HG03175 (cell line): ENCODE measurements around the gene PXK.

Experiments
- ATAC-seq: cut with Tn5 transposase; IDR thresholded peaks from one replicate; pipeline ENCODE4 v1.9.1; 2021; ENCODE audit warnings: mild to moderate bottlenecking, moderate library complexity; ENCODE audit not compliant: unreplicated experiment

Gene PXK

DNA sequence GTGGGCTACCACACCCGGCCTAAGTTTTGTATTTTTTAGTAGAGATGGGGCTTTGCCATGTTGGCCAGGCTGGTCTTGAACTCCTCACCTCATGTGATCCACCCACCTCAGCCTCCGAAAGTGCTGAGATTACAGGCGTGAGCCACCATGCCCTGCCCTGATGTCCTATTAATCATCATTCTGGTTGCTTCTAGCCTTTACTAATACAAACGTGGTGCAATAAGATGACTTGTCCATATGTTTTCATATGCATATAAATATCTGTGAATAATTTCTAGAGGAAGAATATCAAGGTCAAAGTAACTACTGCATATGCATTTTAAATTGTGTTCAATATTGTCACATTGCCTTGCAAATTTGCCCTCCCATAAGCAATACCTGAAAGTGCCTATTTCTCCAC lies 126.5 kb downstream of the PXK start:
- ATAC-seq, result no peak

GRCh38 chr3:58462829-58463180 lies 130.1 kb downstream of the PXK start:
- ATAC-seq, result no peak

GRCh38 chr3:58463181-58463941 lies 130.7 kb downstream of the PXK start:
- peak; percentile 73 for ATAC-seq

DNA sequence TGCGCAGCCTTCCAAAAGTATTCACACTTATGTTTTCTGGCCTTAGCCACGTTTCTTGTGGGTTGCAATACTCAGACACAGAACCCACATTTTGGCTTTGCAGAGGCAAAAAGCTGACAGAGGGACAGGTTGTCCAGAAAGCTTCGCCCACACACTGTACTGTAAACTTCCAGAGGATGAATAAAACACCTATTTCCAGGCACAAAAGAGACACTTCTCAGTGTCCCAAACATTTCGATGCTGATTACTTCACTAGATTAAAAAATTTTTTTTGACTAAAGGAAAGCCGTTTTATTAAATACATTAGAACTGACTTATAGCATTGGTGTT lies 131.2 kb downstream of the PXK start:
- no peak for ATAC-seq

GRCh38 chr3:58464866-58465265 lies 132.2 kb downstream of the PXK start:
- ATAC-seq, result no peak

DNA sequence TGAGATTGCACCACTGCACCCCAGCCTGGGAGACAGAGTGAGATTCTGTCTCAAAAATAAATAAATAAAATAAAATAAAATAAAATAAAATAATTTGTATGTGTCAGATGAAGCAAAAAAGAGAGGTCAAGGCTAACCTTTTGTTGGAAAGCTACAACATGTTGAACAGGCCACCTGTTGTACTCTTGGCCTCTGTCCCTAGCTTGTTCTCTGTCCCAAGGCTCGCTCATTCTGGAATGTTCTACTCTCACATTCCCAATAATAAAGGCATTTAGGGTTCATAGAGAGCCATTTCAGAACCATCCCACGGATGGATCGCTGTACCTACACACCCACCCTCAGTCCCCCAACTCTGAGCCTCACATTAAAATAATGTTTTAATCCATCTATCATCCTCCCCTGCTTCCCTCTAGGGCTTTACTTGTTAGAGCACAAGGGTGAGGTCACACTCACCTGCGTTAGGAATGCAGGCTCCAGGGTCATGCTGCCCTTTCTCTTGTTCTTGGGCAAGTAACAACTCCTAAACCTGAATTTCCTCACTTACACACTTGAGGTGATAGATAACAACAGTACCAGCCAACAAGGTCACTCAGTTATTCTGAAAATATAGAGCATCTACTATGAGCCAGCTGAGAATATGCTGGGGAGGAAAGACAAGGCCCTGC lies 134.3 kb downstream of the PXK start:
- no peak for ATAC-seq

GRCh38 chr3:58469096-58469495 lies 136.4 kb downstream of the PXK start:
- no peak for ATAC-seq

DNA sequence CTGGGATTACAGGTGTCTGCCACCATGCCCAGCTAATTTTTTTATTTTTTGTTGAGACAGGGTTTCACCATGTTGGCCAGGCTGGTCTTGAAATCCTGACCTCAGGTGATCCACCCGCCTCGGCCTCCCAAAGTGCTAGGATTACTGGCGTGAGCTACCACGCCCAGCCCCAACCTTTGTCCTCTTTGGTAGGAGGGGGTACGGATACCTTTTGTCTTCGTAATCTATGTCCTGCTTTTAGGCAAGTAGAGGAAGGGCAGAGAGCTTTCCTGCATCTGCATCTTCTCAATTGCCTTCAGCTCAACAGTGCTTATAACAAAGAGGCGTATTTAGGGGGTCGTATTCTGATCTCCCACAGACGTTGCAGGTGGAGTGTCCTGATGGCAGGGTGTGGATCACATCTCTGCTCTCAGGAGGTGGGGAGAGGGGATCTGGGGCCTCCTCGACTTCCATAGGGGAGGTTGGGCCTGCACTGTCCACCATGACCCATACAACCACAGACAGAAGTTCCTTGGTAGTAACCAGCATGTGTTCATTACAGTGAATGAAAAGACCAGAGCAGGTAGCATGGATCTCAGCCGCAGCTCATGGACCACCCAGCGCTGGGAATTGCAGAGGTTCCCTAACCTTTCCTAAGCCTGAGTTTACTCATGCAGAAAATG lies 137.8 kb downstream of the PXK start:
- no peak for ATAC-seq

GRCh38 chr3:58471025-58471887 lies 138.6 kb downstream of the PXK start:
- ATAC-seq, result no peak

GRCh38 chr3:58473275-58473674 lies 140.6 kb downstream of the PXK start:
- no peak for ATAC-seq

DNA sequence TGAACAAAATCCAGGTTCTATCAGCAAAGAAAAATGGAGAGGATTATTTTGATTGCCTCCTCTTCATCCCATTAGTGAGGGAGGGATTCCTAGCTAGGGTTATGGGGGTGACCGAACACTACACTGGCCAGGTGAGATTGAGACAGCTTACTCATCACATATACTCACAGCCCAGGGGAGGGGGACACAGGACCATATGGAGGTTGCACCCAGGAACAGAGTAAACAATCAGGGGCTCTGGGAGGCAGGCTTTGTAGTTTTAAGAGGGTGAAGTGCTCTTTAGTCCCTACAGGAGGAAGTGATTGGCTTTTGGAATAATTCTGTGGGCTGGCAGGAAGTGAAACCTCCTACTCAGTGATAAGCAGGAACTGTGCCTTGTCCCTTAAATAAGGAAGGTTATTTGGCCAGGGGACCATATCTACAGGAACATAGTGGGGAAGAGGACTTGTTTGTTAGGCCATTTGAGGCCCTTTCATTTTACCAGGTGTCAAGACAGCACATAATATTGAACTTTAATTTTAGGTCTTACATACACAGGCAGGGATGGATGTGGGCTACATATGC lies 141.7 kb downstream of the PXK start:
- no peak for ATAC-seq

DNA sequence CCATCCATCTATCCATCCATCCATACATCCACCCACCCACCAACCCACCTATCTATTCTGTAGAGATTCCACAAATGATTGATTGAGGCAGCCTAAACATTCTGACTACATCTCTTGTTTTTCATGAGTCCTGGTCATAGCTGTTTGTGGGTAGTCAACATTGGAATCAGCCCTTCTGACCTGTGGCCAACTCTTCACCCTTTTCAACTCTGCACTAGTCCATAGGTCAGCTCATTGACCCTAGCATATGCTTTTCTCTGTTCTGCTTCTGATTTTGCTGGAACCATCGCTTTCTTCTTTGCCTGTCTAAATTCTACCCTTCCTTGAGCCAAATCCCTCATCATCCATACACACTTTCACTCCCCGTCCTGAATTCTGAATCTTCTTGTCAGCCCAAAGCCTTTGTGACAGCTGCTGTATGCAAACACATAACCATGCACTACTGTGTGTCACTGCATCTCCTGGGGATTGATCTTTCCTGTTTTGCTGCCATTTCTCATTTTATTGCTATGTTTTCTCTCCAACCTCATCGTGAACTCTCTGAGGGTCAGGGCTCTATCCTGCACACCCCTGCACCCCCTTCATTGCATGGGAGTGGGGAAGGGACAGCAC lies 142.4 kb downstream of the PXK start:
- no peak for ATAC-seq
